NT2/D1 (cell line): ENCODE data around the gene OR5T3.
"Not testable (repeated sequence)": the region's sequence is repeated elsewhere in the genome, so short reads cannot be mapped to it uniquely, and the experiment has no call there.

Experiments
- DNase-seq: peaks from one replicate; pipeline ENCODE4 v3.0.0-alpha.2; 2011; ENCODE audit warnings: low read depth, low spot score
- H3K27me3 ChIP-seq: 2 replicates; pipeline ENCODE4 v1.6.0; 2011; ENCODE audit warnings: mild to moderate bottlenecking; ENCODE audit not compliant: insufficient read length, insufficient read depth
- H3K36me3 ChIP-seq: 2 replicates; pipeline ENCODE4 v1.6.1; 2011; ENCODE audit warnings: mild to moderate bottlenecking, low read length, mixed read lengths; ENCODE audit not compliant: insufficient read depth, insufficient read length
- H3K4me1 ChIP-seq: 2 replicates; pipeline ENCODE4 v1.5.1; 2011; ENCODE audit not compliant: insufficient read depth, insufficient read length
- H3K4me3 ChIP-seq: 2 replicates; pipeline ENCODE4 v1.5.1; 2011; ENCODE audit warnings: low read depth; ENCODE audit not compliant: insufficient read length
- H3K9ac ChIP-seq: 2 replicates; pipeline ENCODE4 v1.6.0; 2011; ENCODE audit warnings: low read depth; ENCODE audit not compliant: insufficient read length
- H3K9me3 ChIP-seq: 2 replicates; pipeline ENCODE4 v1.5.1; 2011; ENCODE audit warnings: mild to moderate bottlenecking, low read length; ENCODE audit not compliant: insufficient read depth
- SUZ12 ChIP-seq: IDR thresholded peaks from 2 replicates; pipeline ENCODE4 v1.6.1; 2011; ENCODE audit not compliant: insufficient read length, insufficient read depth; ENCODE audit errors: extremely low read depth
- YY1 ChIP-seq: IDR thresholded peaks from 2 replicates; pipeline ENCODE4 v1.6.1; 2011; ENCODE audit not compliant: insufficient read length, insufficient read depth
- ZNF274 ChIP-seq: IDR thresholded peaks from 2 replicates; pipeline ENCODE4 v1.6.1; 2011; ENCODE audit warnings: mild to moderate bottlenecking, low read depth, low read length

The OR5T3 gene

DNA sequence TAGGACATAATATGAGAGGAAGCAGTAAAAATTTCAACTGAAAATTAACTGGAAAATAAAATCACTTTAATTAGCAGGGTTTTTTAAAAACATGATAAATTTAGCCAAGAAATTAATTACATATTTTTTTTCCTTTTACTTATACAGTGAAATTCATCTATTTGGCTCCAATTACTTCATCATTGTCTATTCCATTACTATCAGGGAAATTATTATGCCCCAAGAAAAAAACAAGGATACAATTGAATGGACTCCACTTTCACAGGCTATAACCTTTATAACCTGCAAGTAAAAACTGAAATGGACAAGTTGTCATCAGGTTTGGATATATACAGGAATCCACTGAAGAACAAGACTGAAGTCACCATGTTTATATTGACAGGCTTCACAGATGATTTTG is at the start of gene OR5T3:
OR5T3 (plus strand) TSS at position 301 of the 400 bp plus-strand sequence; CDS start at position 301, 0 bp downstream.
- Histone ChIP-seq H3K4me3 (no peak within 1 kb of the TSS), H3K36me3 (no peaks in the 10 kb centered on the region), H3K27me3 (no peaks in the 10 kb centered on the region), H3K9ac (no peak within 1 kb of the TSS), H3K4me1 (no peaks in the 10 kb centered on the region), H3K9me3 (no peaks in the 10 kb centered on the region)
- no peak for DNase-seq
- TF ChIP-seq SUZ12 (no peak), YY1 (no peak), ZNF274 (no peak)

DNA sequence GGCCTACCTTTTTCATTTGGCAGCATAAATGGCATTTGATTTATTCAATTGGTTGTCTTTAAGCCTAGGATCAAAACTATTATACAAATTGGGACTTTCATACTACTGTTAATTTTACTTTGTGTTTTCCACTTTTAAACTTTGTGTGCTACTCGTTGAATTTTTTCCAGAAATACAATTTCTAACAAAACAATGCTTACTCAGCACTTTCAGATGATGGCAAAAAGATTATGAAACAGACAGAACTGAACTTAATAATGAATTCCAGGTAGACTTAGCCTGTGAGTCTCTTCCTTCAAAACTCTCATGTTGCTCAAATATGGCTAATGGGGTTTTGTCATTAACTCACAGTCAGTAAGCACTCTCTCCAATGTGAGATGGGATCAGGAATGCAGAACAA is 44.3 kb upstream of the OR5T3 start:
- no peak overlapping the region for H3K4me3 ChIP-seq
- H3K9ac ChIP-seq = no peak overlapping the region
- no peaks in the 10 kb centered on the region for H3K27me3 ChIP-seq
- H3K36me3 ChIP-seq = no peaks in the 10 kb centered on the region
- DNase-seq = no peak
- no peaks in the 10 kb centered on the region for H3K4me1 ChIP-seq
- H3K9me3 ChIP-seq = no peaks in the 10 kb centered on the region
- TF ChIP-seq YY1 = no peak
- TF ChIP-seq ZNF274 = no peak
- no peak for TF ChIP-seq SUZ12

DNA sequence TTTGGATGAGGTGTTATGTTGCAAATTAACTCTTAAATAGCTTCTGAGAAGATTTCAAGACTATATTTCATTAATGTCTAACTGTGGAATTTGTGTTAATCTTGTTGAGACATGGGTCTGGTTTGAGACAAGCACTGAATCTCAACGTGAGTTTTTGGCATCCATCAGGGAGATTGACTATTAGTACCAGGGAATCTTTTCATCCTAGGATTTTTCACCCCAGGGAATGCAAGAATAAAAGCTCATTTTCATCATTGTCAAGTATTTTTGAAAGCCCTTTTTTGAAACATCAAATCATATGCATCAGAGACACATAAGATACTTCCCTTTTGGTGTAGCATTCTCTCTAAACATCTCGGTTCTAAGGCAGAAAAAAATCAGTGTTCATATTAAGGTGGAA is 37.5 kb upstream of the OR5T3 start:
- TF ChIP-seq SUZ12 (no peak), ZNF274 (no peak), YY1 (no peak)

DNA sequence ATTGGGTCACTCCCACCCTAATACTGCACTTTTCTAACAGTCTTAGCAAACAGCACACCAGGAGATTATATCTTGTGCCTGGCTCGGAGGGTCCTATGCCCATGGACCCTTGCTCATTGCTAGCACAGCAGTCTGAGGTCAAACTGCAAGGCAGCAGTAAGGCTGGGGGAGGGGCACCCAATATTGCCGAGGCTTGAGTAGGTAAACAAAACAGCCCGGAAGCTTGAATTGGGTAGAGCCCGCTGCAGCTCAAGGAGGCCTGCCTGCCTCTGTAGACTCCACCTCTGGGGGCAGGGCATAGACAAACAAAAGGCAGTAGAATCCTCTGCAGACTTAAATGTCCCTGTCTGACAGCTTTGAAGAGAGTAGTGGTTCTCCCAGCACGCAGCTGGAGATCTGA is 32.3 kb upstream of the OR5T3 start:
- H3K4me1 ChIP-seq, H3K27me3 ChIP-seq, H3K4me3 ChIP-seq, H3K36me3 ChIP-seq, H3K9ac ChIP-seq, H3K9me3 ChIP-seq: not testable (repeated sequence)
- peak; percentile 36 for DNase-seq

More for the DNA sequence above, 37.5 kb upstream of the OR5T3 start:
- Histone ChIP-seq H3K4me1 (no peaks in the 10 kb centered on the region), H3K9me3 (peaks cover 7% of the 10 kb centered on the region; the same call in 1 of the 2 replicates), H3K4me3 (no peak overlapping the region), H3K36me3 (no peaks in the 10 kb centered on the region), H3K9ac (no peak overlapping the region), H3K27me3 (no peaks in the 10 kb centered on the region)
- no peak for DNase-seq

DNA sequence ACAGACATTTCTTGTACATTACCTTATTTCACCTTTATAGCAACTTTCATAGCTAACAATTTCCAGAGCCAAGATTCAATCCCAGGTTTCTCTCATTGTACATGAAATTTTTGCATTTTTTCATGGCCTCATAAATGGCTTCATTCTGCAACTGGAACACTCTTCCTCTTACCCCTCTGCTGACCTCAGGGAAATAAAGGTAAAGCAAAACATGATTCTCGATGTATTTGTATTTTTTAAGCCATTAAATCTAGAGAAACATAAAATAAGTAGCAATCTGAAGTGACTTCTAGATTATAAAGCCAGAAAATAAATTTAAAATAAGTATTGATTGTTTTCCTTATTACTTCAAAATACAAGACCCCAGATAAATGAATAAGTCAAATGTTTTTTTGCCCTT is 17.9 kb upstream of the OR5T3 start, which contains the start of gene OR5T2:
OR5T2 (minus strand) TSS at position 101 of the 400 bp plus-strand sequence. CDS start 1,193 bp downstream, outside the sequence.
- no peak for DNase-seq
- no peak within 1 kb of the TSS for H3K9ac ChIP-seq
- TF ChIP-seq ZNF274 = no peak
- no peak for TF ChIP-seq YY1
- no peak for TF ChIP-seq SUZ12
- H3K27me3 ChIP-seq = no peaks in the 10 kb centered on the region
- no peaks in the 10 kb centered on the region for H3K9me3 ChIP-seq
- no peaks in the 10 kb centered on the region for H3K36me3 ChIP-seq
- H3K4me1 ChIP-seq = no peaks in the 10 kb centered on the region
- H3K4me3 ChIP-seq = no peak within 1 kb of the TSS

DNA sequence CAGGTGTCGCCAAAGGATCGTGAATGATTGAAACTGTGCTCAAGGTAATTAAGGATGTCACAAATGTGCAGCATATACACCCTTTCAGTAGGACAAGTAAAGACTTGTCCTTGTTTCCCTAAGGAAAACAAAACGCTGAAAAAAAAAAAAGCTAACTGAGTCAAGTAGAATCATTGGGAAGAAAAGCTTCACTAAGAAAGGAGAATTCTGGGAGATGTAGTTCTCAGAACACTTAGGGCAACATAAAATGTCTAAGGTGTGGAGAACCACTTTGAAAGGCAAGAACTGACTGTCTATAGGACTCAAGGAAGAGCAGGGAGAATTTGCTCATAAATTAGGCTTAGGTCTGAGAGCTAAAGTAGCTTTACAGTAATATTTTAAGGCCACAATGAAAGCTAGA is 19.0 kb downstream of the OR5T3 start:
- H3K9me3 ChIP-seq = no peaks in the 10 kb centered on the region
- H3K4me1 ChIP-seq = no peaks in the 10 kb centered on the region
- DNase-seq = no peak
- H3K36me3 ChIP-seq = no peaks in the 10 kb centered on the region
- TF ChIP-seq SUZ12 (no peak), YY1 (no peak), ZNF274 (no peak)
- H3K9ac ChIP-seq = no peak overlapping the region
- H3K27me3 ChIP-seq = no peaks in the 10 kb centered on the region
- H3K4me3 ChIP-seq = no peak overlapping the region

DNA sequence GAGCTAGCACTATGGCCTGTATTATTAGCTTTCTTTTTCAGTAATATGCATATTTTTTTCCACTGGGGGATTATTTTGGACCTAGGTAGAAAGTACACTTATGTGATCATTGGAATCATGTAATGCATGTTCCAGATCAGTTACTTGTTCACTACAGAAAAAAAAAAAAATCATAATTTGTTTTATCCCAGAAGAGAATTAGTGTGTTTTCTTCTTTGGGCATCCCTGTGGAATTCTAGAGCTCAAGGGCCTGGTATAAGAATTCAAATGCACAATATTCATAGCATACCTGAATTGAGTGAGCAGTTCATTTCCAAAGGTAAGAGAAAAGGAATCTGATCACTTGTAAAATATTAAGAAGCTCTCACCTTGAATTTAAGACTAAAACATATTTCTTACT is 21.8 kb downstream of the OR5T3 start, which contains the start of gene OR5T1:
OR5T1 (plus strand) TSS at position 301 of the 400 bp plus-strand sequence. CDS start 1,485 bp downstream, outside the sequence.
- H3K9ac ChIP-seq = no peak within 1 kb of the TSS
- no peak for DNase-seq
- TF ChIP-seq ZNF274 (no peak), SUZ12 (no peak), YY1 (no peak)
- H3K27me3 ChIP-seq = no peaks in the 10 kb centered on the region
- H3K36me3 ChIP-seq = no peaks in the 10 kb centered on the region
- H3K9me3 ChIP-seq = no peaks in the 10 kb centered on the region
- no peaks in the 10 kb centered on the region for H3K4me1 ChIP-seq
- H3K4me3 ChIP-seq = no peak within 1 kb of the TSS
